A549 (cell line): ENCODE data around the gene STRA8.

Experiments used
- CHD4 ChIP-seq: fragments of 200-600 bp; sonication (generic); IDR thresholded peaks from 2 replicates; pipeline ENCODE4 v1.6.1; 2016; ENCODE audit warnings: antibody characterized with exemption, mild to moderate bottlenecking, borderline replicate concordance
- CTCF ChIP-seq: fragments of >200 bp; sonication (Bioruptor Twin); formaldehyde crosslinking; IDR thresholded peaks from 3 replicates; pipeline ENCODE4 v1.5.1; 2016
- HDAC2 ChIP-seq: fragments of 200-600 bp; sonication (generic); IDR thresholded peaks from 2 replicates; pipeline ENCODE4 v1.6.1; 2016
- KDM5A ChIP-seq: fragments of 200-600 bp; sonication (generic); IDR thresholded peaks from 2 replicates; pipeline ENCODE4 v1.6.1; 2016; ENCODE audit warnings: antibody characterized with exemption, mild to moderate bottlenecking
- MAX ChIP-seq: IDR thresholded peaks from 2 replicates; pipeline ENCODE4 v1.6.1; 2012
- REST ChIP-seq: fragments of 200-600 bp; sonication (generic); IDR thresholded peaks from 2 replicates; pipeline ENCODE4 v1.6.1; 2016; ENCODE audit warnings: antibody characterized with exemption, mild to moderate bottlenecking, moderate library complexity

GRCh38 chr7:135233570-135233969, at the start of gene STRA8:
- no peak for TF ChIP-seq CTCF
- no peak for TF ChIP-seq KDM5A
- TF ChIP-seq MAX = no peak
- no peak for TF ChIP-seq CHD4
- no peak for TF ChIP-seq HDAC2
- no peak for TF ChIP-seq REST
